HG03139 (cell line): Measurements from ENCODE around the gene SLIT1.
"Not testable (repeated sequence)": the region's sequence is repeated elsewhere in the genome, so short reads cannot be mapped to it uniquely, and the experiment has no call there.

Experiments used
- ATAC-seq: cut with Tn5 transposase; IDR thresholded peaks from one replicate; pipeline ENCODE4 v1.9.1; 2021; ENCODE audit not compliant: unreplicated experiment

Gene SLIT1

DNA sequence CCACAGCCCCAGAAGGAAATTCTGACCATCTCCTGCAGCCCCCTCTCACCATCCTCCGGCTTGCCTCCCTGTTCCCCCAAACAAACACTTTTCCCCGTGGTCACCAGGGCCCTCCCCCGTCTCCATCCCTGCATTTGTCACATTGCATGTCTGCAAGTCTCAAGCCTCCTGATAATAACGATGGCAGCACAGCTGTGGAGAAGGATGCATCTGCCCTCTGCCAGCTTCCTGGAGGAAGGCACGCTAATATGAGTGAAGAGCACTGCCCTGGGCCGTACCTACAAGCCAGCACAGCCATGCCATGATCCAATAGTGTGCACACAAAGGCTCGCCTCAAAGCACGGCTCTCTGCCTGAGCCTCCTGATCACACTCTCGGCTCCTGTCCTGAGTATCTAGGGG lies 98.5 kb downstream of the SLIT1 start:
- ATAC-seq: no peak

DNA sequence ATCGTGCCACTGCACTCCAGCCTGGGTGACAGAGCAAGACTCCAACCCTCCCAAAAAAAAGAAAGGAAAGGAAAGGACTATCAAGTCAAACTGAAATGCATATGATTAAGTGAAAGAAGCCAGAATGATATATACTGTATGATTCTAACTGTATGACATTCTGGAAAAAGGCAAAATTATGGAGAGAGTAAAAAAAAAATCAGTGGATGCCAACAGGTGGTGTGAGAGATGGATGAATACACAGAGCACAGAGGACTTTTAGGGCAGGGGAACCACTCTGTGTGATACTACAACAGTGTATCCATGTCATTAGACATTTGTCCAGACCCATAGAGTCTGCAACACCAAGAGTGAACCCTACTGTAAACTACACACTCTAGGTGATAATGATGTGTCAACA lies 99.2 kb downstream of the SLIT1 start:
- ATAC-seq: no peak

GRCh38 chr10:97083228-97083829 lies 102.4 kb downstream of the SLIT1 start:
- ATAC-seq: no peak

DNA sequence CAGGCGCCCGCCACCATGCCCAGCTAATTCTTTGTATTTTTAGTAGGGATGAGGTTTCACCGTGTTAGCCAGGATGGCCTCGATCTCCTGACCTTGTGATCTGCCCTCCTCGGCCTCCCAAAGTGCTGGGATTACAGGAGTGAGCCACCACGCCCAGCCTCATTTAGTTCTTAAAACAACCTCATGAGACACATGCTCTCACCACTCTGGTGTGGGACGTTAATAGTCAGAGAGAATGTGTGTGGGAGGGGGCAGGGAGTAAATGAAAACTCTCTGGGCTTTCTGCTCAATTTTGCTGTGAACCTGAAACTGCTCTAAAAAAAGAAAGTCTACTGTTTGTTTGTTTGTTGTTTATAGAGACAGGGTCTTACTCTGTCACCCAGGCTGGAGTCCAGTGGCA lies 103.2 kb downstream of the SLIT1 start:
- ATAC-seq: not testable (repeated sequence)

DNA sequence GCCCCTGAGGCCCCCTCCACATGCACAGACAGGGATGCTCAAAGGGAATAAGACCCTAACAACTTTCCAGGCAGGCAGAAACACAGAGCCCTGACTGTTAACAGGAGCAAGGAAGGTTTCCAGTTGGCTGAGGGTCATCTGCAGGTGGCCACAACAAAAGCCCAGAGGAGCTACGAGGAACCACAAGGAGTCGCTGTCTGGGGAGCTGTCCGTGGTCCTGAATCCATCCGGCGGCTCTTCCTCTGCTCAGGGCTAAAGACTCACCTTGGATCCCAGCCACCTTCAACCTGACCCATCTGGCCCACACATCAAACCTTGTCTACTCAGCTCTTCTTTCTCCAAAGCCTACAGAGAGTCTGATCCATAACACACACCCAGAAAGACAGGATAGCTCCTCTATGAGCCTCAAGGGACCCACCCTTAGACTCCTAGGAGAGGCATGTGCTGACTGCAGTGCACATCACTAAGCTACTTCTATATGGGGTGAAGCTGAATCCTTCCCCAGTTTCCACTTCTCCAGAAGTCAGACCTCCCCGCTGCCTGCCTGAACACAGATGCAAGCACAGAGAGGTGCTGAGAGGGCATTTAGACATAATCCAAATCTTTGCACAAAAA lies 104.0 kb downstream of the SLIT1 start:
- no peak for ATAC-seq

- no peak for ATAC-seq
Measured at GRCh38 chr10:97080051-97080776, 105.5 kb downstream of the SLIT1 start.

- ATAC-seq: no peak
Measured at GRCh38 chr10:97079448-97079847, 106.3 kb downstream of the SLIT1 start.

- no peak for ATAC-seq
Measured at GRCh38 chr10:97078938-97079445, 106.8 kb downstream of the SLIT1 start.

- no peak for ATAC-seq
Measured at GRCh38 chr10:97078261-97078937, 107.4 kb downstream of the SLIT1 start.

DNA sequence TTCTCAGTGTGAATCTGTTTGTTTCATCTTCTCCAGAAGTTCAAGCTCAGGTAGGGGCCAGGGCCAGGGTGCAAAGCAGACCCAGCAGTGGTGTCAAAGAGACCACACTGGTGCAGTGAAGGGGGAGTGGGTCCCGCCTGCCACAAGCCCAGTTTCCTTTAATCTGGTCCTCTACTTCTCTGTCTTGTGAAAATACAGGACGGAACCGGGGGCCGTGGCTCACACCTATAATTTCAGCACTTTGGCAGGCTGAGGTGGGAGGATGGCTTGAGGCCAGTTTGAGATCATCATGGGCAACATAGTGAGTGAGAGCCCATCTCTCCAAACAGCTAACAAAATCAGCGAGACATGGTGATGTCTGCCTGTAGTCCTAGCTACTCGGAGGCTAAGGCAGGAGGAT lies 109.0 kb downstream of the SLIT1 start:
- no peak for ATAC-seq

DNA sequence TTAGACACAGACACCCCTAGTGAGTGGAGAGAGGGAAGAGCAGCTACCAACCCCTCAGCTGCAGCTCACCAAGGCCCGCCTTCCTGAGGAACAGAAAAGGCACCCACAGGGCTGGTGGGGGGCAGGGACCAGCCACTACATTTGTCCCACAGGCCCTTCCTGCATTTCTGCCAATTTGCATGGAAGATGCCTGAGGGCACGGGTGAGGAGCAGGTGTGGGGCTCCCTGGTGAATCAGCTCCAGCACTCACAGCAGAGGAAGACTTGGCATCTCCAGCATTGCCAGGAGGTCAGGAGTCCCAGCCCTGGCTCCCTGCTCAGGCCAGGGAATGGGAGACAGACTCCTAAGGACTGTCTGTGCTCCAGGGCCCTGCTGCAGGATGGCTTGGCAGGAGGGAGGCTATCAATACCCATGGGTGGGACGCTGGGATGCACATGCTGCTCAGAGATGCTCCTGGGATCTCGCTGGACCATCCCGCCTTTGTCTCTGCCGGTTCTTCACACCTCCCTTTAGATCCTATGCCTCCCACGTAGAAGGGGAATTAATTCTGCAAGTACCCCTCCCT lies 109.7 kb downstream of the SLIT1 start:
- ATAC-seq: no peak

DNA sequence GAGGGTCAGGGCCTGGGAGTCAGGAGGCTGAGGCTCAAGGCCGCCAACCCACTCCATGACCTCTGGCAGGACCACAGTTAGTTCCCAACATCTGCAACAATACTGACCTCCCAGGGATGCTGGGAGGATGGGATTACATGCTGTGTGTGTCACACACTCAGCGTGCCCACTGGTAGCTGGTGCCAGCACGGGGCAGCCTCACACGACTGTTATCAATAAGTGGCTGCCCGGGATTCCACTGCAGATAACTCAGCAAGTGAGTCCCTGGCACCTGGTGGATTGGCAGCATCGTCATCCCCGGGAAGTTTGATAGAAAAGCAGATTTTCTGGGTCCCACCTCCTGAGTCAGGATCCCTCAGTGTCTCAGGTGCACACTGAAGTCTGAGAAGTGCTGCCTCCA lies 110.3 kb downstream of the SLIT1 start:
- no peak for ATAC-seq

- ATAC-seq: no peak
Measured at GRCh38 chr10:97074256-97075145, 111.3 kb downstream of the SLIT1 start.

DNA sequence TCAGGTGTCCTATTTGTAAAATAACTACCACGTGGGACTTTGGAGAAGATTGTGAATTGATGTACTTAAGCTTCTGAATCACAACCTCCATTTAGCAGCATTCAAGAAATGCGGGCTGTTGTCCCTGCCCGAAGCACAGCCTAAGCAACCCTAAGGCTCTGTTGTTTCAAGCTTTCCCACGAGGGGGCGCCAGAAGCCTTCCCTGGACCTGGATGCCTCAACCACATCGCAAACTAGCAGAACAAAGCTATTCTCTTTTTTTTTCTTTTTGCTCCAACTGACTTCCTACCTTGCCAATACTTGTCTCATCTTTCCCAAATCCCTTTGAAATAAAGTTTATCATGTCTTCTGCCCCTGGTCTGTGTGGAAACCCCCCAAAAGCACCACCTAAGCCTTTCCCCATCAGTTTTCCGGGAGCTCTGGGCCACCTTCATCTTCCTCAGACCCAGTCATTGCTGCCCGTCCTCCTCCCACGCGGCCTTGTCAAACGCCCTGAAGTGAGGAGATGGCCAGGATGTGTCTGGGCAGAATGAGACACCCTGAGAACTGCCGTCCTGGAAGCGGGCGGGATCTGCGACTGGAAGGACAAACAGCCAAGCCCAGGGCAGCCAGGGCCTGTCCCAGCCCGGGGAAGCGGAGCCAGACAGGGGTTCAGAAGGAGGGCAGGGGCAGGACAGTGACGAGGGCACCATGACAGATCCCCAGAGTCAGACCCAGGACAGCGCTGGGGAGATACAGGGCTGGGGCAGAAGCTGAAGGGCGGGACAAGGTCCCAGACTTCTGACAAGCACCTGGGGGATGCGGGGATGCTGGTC lies 112.7 kb downstream of the SLIT1 start:
- no peak for ATAC-seq

GRCh38 chr10:97071496-97071895 lies 114.3 kb downstream of the SLIT1 start:
- no peak for ATAC-seq

GRCh38 chr10:97069576-97070362 lies 116.0 kb downstream of the SLIT1 start:
- no peak for ATAC-seq

- no peak for ATAC-seq
Measured at GRCh38 chr10:97069026-97069425, 116.7 kb downstream of the SLIT1 start.

DNA sequence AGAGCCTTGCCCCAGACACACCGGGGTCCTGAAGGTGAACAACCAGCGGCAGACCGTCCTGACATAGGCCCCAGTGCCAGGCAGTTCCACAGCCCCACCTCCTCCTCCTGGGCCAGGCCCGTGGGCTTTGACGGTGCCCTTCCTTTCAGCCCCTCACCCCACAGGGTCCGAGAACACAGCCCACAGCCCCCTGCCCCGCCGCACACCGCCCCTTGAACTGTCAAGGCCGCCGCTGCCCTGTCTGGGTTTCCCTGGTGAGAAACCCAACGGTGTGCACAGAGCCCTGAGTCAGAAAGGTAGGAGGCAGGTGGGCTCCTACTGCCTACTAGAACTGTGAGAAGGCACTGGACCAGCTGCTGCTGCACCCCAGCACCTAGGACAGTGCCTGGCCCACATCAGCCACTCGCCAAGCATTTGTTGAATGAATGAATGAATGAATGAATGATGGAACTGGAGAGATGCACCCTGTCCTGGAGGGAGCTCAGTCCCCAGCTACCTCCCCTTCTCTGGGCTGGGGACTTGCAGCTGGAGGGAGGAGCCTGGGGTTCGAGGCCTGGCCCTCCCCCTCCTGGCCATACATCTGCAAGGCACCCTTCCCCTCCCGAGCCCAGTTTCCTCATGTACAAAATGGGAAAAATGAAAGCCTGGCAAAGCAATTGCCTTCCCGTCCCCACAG lies 117.9 kb downstream of the SLIT1 start:
- no peak for ATAC-seq
